Testis (tissue), 3 donors: Measurements from ENCODE around the gene TMEM178B. TPM values are rescaled to one million over a fixed set of nuclear protein-coding genes. Genes with fewer than 3 reads are reported as not detected.
"Not testable (repeated sequence)": the region's sequence is repeated elsewhere in the genome, so short reads cannot be mapped to it uniquely, and the experiment has no call there.

Experiments used
- DNase-seq: peaks from one replicate; pipeline ENCODE4 v3.0.0-alpha.2; 2019
- H3K27ac ChIP-seq, 2 donors: fragments of 200-600 bp; sonication (generic); one replicate each; pipeline ENCODE4 v1.5.1; 2019
- H3K27me3 ChIP-seq: fragments of 200-600 bp; sonication (generic); one replicate; pipeline ENCODE4 v1.5.1; 2019
- H3K36me3 ChIP-seq: fragments of 200-600 bp; sonication (generic); one replicate; pipeline ENCODE4 v1.5.1; 2017; ENCODE audit warnings: low read depth; ENCODE audit errors: missing control alignments
- H3K4me1 ChIP-seq: fragments of 200-600 bp; sonication (generic); one replicate; pipeline ENCODE4 v1.5.1; 2019
- H3K4me3 ChIP-seq, 2 donors: fragments of 200-600 bp; sonication (generic); one replicate each; pipeline ENCODE4 v1.5.1; 2017 to 2019
- H3K9me3 ChIP-seq: fragments of 200-600 bp; sonication (generic); one replicate; pipeline ENCODE4 v1.5.1; 2017
- CTCF ChIP-seq, 3 experiments: fragments of 450-650 bp in 2 of 3; fragments of 200-600 bp in 1 of 3; sonication (generic) in 1 of 3; IDR thresholded peaks; one replicate each; pipeline ENCODE4 v1.5.1; 2016 to 2019; ENCODE audit warnings: antibody characterized with exemption in 3 of 3, mild to moderate bottlenecking in 2 of 3, moderate library complexity in 1 of 3
- POLR2A ChIP-seq: fragments of 450-650 bp; IDR thresholded peaks from one replicate; pipeline ENCODE4 v1.6.1; 2017; ENCODE audit warnings: antibody characterized with exemption, mild to moderate bottlenecking, moderate library complexity
- WGBS, 2 donors: methylation state at CpG; one replicate each; pipeline ENCODE4 v1.1.5; 2018; 5-methylcytosine and 5-hydroxymethylcytosine counted together
- intact Hi-C: fragments of 100-400 bp; cut with DNase I; formaldehyde crosslinking; loops from one replicate; pipeline ENCODE4 v1.15.1; 2023; ENCODE audit warnings: low total_unique reads
- polyA plus RNA-seq: library from polyadenylated mRNA; stranded (reverse); fragments of 350-450 nt; fragmentation: Illumina TruSeq; extraction: RNeasy Lipid Tissue Mini Kit (QIAGEN cat#74804); gene quantifications from one replicate; pipeline ENCODE4 v1.2.3, GENCODE V29; 2014; ENCODE audit warnings: low read depth, low replicate concordance; ENCODE audit not compliant: insufficient read depth
- total RNA-seq, 2 donors: library from RNA; depleted of rRNA; stranded (reverse); fragments of >200 nt; gene quantifications; one replicate each; pipeline ENCODE4 v1.2.3, GENCODE V29; 2016

The TMEM178B gene
- total and polyA plus RNA-seq, 3 donors from 2014 or later = 1.7 to 7.2 (median 2.0) TPM

DNA sequence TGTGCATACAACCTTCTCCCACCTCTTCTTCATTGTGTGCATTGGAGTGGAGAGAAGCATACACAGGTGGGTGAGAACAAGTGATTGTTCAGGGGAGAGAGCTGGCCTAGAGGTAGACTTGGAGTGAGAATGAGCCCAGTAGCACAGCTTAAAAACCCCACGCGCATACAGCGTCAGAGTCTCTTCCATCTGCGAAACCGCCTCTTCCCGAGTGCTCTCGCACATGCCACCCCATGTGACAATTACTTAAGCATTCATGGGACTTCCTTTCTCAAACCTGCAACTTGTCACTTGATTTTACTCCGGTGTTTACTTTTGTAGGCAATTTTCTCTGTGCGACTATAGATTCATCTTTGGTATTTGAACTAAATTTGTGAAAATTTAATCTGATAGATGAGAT, 300.6 kb downstream of the TMEM178B start:
- no peak for TF ChIP-seq POLR2A
- TF ChIP-seq CTCF (IDR thresholded peaks at IDR 0.05) = no peak
- no peaks in the 10 kb centered on the region for H3K4me1 ChIP-seq
- H3K4me3 ChIP-seq = no peak overlapping the region
- intact Hi-C loops = no loop called here
- no peak for DNase-seq
- no peaks in the 10 kb centered on the region for H3K36me3 ChIP-seq
- no peaks in the 10 kb centered on the region for H3K9me3 ChIP-seq
- no peak overlapping the region for H3K27ac ChIP-seq
- no peaks in the 10 kb centered on the region for H3K27me3 ChIP-seq
- 96 to 97% methylated on average over 9 of the region's 9 CpGs for WGBS, 2 donors

- no peaks in the 10 kb centered on the region for H3K36me3 ChIP-seq
- H3K4me1 ChIP-seq = no peaks in the 10 kb centered on the region
- no peak for DNase-seq
- no peak overlapping the region for H3K27ac ChIP-seq
- TF ChIP-seq POLR2A = no peak
- no peak for TF ChIP-seq CTCF (IDR thresholded peaks at IDR 0.05)
- WGBS, 2 donors = 80 to 84% methylated on average over 2 of the region's 2 CpGs
- H3K4me3 ChIP-seq = no peak overlapping the region
- H3K27me3 ChIP-seq = no peaks in the 10 kb centered on the region
- intact Hi-C loops = no loop called here
- no peaks in the 10 kb centered on the region for H3K9me3 ChIP-seq
Observed at GRCh38 chr7:141375442-141375841, 301.6 kb downstream of the TMEM178B start.

DNA sequence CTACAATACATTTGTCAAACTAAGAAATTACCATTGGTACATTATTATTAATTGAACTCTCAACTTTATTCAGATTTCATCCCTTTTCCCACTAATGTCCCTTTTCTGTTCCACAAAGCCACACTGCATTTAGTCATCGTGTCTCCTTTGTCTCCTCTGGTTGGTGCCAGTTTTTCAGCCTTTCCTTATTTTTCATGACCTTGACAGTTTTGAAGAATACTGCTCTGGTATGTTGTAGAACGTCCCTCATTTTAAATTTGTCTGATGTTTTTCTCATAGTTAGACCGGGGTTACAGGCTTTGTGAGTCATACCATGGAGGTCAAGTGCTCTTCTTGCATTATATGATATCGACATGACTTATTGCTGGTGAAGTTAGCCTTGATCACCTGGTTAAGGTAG, 304.0 kb downstream of the TMEM178B start:
- Histone ChIP-seq H3K27ac (no peak overlapping the region), H3K27me3 (no peaks in the 10 kb centered on the region), H3K4me1 (no peaks in the 10 kb centered on the region), H3K36me3 (no peaks in the 10 kb centered on the region), H3K4me3 (no peak overlapping the region), H3K9me3 (no peaks in the 10 kb centered on the region)
- 51 to 64% methylated on average over 4 of the region's 4 CpGs for WGBS, 2 donors
- no peak for DNase-seq
- intact Hi-C loops = no loop called here
- TF ChIP-seq CTCF (IDR thresholded peaks at IDR 0.05) (no peak), POLR2A (no peak)

- Histone ChIP-seq H3K27ac (no peak overlapping the region), H3K36me3 (no peaks in the 10 kb centered on the region), H3K27me3 (no peaks in the 10 kb centered on the region), H3K9me3 (no peaks in the 10 kb centered on the region), H3K4me3 (no peak overlapping the region), H3K4me1 (no peaks in the 10 kb centered on the region)
- no peak for DNase-seq
- intact Hi-C loops = no loop called here
- WGBS, 2 donors = 90 to 94% methylated on average over 2 of the region's 2 CpGs
- TF ChIP-seq POLR2A (no peak), CTCF (IDR thresholded peaks at IDR 0.05) (no peak)
Observed at GRCh38 chr7:141378405-141378804, 304.5 kb downstream of the TMEM178B start.

DNA sequence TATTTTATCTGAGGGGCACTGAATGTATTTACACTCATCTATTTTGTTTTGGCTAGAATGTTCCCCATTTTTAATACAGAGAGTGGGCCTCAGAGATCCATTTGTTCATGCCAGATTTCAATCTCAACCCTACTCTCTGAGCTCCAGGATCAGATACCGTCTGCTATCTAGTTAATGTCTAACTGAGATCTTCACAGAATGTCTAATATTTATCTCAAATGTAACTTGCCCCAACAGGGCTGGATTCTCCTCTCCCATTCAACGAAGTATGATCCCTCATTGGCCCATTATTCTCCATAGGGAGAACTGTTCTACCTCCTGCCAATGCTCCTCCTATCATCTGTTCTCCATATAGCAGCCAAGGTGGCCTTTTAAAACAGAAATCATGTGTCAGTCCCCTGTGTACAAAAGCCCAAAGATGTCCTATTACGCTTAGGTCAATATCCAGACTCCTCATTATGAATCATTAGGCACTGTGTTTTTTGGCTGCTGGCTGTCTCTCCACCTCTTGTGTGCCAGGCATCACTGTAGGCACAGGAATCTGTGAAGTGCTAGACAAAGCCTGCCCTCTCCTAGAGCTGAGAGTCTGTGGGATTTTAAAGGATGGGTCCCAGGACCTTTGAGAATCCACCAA, 308.0 kb downstream of the TMEM178B start:
- Histone ChIP-seq H3K4me3 (no peak overlapping the region), H3K27me3 (no peaks in the 10 kb centered on the region), H3K4me1 (no peaks in the 10 kb centered on the region), H3K36me3 (no peaks in the 10 kb centered on the region), H3K27ac (no peak overlapping the region), H3K9me3 (no peaks in the 10 kb centered on the region)
- DNase-seq = no peak
- intact Hi-C loops = no loop called here
- WGBS, 2 donors = 81 to 86% methylated on average over 3 of the region's 3 CpGs
- TF ChIP-seq POLR2A (no peak), CTCF (IDR thresholded peaks at IDR 0.05) (no peak)

- intact Hi-C loops, H3K9me3 ChIP-seq, H3K4me1 ChIP-seq, H3K36me3 ChIP-seq, H3K4me3 ChIP-seq, DNase-seq, H3K27me3 ChIP-seq, H3K27ac ChIP-seq: not testable (repeated sequence)
- WGBS, 2 donors = 93 to 98% methylated on average over 3 of the region's 3 CpGs
Observed at GRCh38 chr7:141383356-141383755, 309.5 kb downstream of the TMEM178B start.
